Fibroblast of the aortic adventitia (primary cell): Measurements from ENCODE around the gene HMGXB3. TPM values are rescaled to one million over a fixed set of nuclear protein-coding genes. Genes with fewer than 3 reads are reported as not detected.
A peak's percentile ranks its signal among the peaks of the same experiment; 100 is the strongest.

ENCODE experiments used
- DNase-seq: peaks from one replicate; pipeline ENCODE4 v3.0.0-alpha.2; 2010; ENCODE audit warnings: low read depth
- H3K4me3 ChIP-seq: 2 replicates; pipeline ENCODE4 v1.5.1; 2011; ENCODE audit warnings: low read depth, mild to moderate bottlenecking, control low read depth, low read length, moderate library complexity
- CTCF ChIP-seq: IDR thresholded peaks from 2 replicates; pipeline ENCODE4 v1.5.1; 2011; ENCODE audit warnings: mild to moderate bottlenecking, low read length, control low read depth, inconsistent platforms; ENCODE audit not compliant: insufficient read depth
- total RNA-seq: library from RNA; depleted of rRNA; stranded (reverse); fragments of >200 nt; gene quantifications from 2 replicates; pipeline ENCODE4 v1.2.3, GENCODE V29; 2012; ENCODE audit warnings: low replicate concordance

The HMGXB3 gene
- total RNA-seq, 1 donor: 35.4 TPM

DNA sequence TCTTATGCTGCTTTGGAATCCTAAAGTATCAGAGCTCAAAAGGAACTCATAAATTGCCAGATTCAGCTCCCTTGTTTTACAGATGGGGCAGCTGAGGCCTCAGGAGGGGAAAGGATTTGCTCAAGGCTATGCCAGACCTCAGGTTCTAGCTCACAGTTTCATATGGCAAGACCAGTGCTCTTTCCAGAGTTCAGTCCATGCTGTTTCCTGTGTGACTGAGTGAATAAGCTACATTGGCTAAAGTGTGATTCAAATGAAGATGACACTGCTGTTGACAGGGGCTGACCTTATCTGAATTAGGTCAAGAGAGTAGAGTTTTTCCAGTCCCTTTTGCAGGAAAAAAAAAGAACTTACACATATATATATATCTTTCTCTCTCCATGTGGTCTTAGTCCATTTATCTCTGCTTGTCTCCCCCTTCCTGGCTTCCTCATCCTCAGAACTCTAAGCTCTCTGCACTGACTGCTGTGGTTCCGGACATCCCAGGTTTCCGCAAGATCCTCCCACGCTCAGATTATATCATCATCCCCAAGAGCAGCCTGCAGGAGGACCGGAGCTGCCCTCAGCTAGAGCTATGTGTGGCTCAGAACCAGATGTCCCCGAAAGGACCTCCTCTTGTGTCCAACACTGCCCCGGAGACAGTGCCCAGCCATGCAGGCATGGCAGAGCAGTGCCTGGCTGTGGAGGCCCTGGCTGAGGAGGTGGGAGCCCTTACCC lies 9.3 kb downstream of the HMGXB3 start:
- TF ChIP-seq CTCF: no peak
- no peak for DNase-seq
- H3K4me3 ChIP-seq: no peak overlapping the region

DNA sequence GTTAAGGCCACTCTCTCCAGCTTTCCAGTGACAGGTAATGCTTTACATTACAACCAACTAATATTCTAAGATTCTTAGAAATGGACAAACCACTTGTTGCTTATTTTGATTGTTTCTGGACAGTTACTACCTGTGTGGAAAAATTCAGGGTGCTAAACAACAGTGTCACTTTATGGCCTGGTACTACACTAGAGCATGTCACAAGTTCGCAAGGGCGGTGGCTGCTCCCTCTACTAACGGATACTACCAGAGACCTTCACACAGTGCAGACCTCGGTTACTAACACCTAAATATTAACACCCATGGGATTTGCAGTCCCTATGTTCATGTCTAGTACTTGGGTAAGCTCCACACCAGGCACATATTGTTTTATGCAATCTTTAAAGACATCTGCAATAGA lies 13.4 kb downstream of the HMGXB3 start:
- TF ChIP-seq CTCF: no peak

GRCh38 chr5:150014456-150014855 lies 13.9 kb downstream of the HMGXB3 start:
- no peak for DNase-seq
- TF ChIP-seq CTCF: no peak
- H3K4me3 ChIP-seq: no peak overlapping the region

More for the DNA sequence above, 13.4 kb downstream of the HMGXB3 start:
- H3K4me3 ChIP-seq: no peak overlapping the region
- no peak for DNase-seq

DNA sequence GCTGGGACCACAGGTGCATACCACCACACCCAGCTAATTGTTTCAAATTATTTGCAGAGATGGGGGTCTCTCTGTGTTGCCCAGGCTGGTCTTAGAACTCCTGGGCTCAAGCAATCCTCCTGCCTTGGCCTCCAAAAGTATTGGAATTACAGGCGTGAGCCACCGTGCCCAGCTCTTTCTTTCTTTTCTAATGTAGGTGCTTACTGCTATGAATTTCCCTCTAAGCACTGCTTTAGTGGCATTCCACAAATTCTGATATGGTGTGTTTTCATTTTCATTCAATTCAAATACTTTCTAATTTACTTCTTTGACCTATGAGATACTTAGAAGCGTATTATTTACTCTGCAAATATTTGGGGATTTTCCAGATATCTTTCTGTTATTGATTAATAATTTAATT lies 14.9 kb downstream of the HMGXB3 start:
- H3K4me3 ChIP-seq: no peak overlapping the region
- DNase-seq: no peak
- no peak for TF ChIP-seq CTCF

DNA sequence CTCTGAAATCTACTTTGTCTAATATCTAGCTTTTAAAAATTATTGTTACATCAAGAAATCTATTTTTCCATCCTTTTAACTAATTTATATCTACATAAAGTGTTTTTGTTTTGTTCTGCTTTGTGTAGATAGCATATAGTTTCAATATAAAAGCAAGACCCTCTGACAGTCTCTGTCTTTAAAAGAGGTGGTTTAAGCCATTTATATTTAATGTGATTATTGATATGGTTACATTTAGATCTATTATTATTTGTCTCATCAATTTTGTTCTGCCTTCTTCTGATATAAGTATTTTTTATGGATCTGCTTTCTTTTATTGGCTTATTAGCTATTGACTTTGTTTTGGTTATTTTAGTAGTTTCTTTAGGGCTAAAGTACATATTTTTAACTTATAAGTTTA lies 16.0 kb downstream of the HMGXB3 start:
- no peak overlapping the region for H3K4me3 ChIP-seq
- TF ChIP-seq CTCF: no peak
- no peak for DNase-seq

- no peak for TF ChIP-seq CTCF
- H3K4me3 ChIP-seq: no peak overlapping the region
- DNase-seq: peak; percentile 65
Observed at GRCh38 chr5:150017226-150018005, 16.9 kb downstream of the HMGXB3 start.

DNA sequence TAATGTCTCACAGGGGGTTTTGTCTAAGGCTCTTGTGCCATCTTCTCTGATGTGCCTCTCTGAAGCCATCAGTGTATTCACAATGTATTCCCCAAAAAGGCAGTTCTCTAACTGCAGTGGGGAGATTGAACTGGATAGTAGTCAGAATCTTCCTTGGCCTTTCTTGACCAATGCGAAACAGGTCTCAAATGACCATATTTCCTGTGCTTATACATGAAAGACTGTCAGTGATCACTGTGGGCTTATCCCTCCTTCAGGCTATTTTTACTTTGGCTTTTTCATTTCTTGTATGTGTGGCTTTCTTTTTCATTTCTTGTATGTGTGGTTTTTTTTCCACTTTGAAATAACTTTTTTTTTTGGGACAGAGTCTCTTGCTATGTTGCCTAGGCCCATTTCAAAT lies 19.7 kb downstream of the HMGXB3 start:
- no peak for TF ChIP-seq CTCF
- H3K4me3 ChIP-seq: no peak overlapping the region
- no peak for DNase-seq
